Measurements from ENCODE around the gene KCNG2.

KCNG2 gene

GRCh38 chr18:79945118-79946042, 147.6 kb downstream of the KCNG2 start:
- DNase-seq = no peak

- no peak for DNase-seq
Observed at GRCh38 chr18:79947054-79947755, 149.5 kb downstream of the KCNG2 start.

GRCh38 chr18:79947881-79948610, 150.3 kb downstream of the KCNG2 start:
- no peak for DNase-seq

- no peak for DNase-seq
Observed at GRCh38 chr18:79948719-79949411, 151.1 kb downstream of the KCNG2 start.

All from 8988T (cell line).